ENCODE results near the gene SLC4A1.

SLC4A1 gene

DNA sequence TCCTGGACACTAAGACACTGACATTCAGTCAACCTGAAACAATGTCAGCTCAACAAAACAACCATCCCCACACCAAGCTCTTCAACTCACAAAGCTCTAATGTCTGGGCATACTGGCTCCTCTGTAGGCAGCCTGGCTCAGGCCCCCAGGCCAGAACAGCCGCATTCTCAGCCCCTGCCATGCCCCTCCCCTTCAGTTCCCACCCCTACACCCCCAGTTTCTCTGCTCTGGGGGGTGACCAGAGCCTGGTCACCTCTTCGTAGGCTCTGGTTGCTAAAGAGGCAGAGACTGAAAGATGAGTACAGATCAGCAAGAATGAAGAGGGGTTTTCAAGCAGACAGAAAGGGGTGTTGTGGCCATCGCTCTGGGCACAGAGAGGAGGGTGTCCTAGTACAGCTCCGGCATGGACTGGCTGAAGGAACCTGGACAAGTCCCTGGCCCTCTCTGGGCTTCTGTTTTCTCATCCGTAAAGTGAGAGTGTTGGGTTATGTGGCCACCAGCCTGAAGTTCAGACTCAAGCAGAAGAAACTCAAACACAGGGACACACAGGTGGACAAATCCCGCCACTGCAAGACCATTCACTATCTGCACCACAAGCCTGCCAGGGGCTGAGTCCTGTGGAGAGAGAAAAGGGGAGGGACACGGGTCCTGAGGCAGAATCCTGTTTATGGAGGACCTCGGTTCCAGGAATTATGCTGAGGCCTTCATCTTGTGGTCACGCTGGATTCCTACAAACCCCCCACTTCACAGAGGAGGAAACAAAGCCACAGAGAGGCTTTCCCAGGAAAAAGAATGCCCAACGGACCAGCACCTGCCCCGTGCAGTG lies 987 bp upstream of the SLC4A1 start:
- DNase-seq (ENCODE audit: low read depth) = no peak
- TF ChIP-seq, protein P1, sequence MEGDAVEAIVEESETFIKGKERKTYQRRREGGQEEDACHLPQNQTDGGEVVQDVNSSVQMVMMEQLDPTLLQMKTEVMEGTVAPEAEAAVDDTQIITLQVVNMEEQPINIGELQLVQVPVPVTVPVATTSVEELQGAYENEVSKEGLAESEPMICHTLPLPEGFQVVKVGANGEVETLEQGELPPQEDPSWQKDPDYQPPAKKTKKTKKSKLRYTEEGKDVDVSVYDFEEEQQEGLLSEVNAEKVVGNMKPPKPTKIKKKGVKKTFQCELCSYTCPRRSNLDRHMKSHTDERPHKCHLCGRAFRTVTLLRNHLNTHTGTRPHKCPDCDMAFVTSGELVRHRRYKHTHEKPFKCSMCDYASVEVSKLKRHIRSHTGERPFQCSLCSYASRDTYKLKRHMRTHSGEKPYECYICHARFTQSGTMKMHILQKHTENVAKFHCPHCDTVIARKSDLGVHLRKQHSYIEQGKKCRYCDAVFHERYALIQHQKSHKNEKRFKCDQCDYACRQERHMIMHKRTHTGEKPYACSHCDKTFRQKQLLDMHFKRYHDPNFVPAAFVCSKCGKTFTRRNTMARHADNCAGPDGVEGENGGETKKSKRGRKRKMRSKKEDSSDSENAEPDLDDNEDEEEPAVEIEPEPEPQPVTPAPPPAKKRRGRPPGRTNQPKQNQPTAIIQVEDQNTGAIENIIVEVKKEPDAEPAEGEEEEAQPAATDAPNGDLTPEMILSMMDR (IDR thresholded peaks at IDR 0.05; ENCODE audit: control insufficient read depth, extremely low read depth, insufficient read depth) = no peak
- H3K4me3 ChIP-seq (ENCODE audit: low read depth, low read length) = no peak overlapping the region

DNA sequence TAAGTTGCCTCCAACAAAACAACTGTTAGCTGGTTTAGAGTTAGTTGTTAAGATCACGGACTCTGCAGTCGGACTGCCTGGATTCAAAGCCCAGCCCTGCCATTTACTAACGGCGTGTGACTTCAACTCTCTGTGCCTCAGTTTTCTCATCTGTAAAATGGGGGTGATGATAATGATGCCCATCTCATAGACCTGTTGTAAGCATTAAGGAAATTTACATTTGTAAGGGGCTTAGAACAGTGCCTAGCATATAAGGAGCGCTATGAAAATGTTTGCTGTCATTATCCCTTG lies 825 bp downstream of the SLC4A1 start:
- DNase-seq (ENCODE audit: low read depth) = no peak
- TF ChIP-seq, protein P1 (IDR thresholded peaks at IDR 0.05; ENCODE audit: control insufficient read depth, extremely low read depth, insufficient read depth) = no peak

DNA sequence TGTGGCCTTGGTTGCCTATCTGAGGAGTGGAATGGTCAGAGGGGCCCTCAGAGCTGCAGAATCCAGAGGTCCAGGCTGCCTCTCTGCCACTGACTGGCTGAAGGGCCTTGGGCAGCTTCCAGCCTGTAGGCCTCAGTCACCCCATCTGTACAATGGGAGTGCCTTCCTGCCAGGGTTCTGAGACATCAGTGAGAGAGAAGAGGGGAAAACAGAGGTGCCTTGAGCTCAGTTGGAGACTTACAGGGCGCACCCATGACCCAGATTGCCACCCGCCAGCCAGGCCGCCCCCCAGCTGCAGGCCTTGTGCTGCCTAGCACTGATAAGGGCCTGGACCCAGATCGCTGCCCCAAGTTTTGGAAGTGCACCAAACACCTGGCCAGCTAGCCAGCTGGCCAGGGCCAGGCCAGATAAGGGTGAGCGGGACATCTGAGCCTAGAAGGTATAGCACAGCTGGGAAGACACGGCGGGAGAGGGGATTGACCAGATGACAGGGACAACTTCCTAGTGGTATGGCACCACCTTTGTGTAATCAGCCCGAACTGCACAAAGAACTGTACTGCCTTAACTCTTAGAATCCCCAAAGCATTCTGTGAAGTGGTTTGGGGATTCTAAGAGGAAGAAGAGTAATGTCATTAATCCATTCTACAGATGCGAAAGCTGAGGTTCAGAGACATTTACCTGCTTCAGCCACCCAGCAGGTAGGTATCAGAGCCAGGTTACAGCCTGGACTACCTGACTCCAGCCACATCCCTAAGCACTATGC lies 1.4 kb downstream of the SLC4A1 start:
- DNase-seq (ENCODE audit: low read depth) = no peak
- TF ChIP-seq, protein P1 (IDR thresholded peaks at IDR 0.05; ENCODE audit: control insufficient read depth, extremely low read depth, insufficient read depth) = no peak
- H3K4me3 ChIP-seq (ENCODE audit: low read depth, low read length) = no peak overlapping the region

More for the DNA sequence above, 825 bp downstream of the SLC4A1 start:
- H3K4me3 ChIP-seq (ENCODE audit: low read depth, low read length) = no peak overlapping the region

DNA sequence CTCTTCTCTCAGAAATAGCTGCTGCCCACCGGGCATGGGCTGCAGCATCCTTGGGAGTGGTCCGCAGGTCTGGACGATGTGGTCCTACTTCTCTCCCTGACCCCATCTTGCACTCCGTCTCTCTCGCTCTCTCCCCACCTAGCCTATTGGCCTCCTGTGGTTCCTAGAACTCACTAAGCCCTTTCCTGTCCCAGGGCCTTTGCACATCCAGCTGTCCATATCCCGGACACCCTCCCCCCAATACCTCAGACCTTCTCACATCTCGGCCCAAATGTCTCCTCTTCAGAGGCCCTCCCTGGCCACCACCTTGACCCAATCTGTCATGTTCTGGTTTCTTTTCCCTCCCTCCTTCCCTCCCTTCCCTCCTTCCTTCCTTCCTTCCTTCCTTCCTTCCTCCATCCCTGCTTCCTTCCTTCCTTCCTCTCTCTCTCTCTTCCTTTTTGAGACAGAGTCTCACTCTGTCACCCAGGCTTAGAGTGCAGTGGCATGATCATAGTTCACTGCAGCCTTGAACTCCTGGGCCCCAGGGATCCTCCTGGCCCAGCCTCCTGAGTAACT lies 4.5 kb downstream of the SLC4A1 start:
- TF ChIP-seq, protein P1 (IDR thresholded peaks at IDR 0.05; ENCODE audit: control insufficient read depth, extremely low read depth, insufficient read depth) = no peak
- no peak overlapping the region for H3K4me3 ChIP-seq (ENCODE audit: low read depth, low read length)
- no peak for DNase-seq (ENCODE audit: low read depth)

DNA sequence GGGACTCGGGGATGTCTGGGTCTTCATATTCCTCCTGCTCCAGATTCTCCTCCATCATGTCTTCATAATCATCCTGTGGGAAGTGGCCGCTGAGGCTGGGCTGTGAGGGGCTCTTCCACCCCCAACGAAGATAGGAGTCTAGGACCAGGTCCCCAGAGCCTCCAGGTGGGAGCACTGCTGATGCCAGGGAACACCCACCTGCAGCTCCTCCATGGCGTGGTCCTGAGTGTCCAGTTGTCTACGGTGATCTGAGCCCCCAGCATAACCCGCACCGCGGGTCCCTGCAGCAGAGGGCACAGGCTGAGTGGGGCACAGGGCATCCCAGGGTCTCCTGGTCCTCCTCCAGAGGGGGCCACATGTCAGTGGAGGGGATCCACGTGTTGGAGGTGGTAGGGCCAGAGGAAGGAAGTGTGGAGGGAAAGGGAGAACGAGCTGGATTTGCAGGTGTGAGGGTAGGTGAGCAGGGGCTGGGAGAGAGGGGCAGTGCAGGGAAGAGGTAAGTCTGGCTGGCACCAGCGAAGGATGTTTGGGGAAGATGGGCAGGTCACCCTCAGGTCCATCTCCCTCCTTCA lies 5.2 kb downstream of the SLC4A1 start:
- no peak overlapping the region for H3K4me3 ChIP-seq (ENCODE audit: low read depth, low read length)
- TF ChIP-seq, protein P1 (IDR thresholded peaks at IDR 0.05; ENCODE audit: control insufficient read depth, extremely low read depth, insufficient read depth) = no peak
- DNase-seq (ENCODE audit: low read depth) = no peak

DNA sequence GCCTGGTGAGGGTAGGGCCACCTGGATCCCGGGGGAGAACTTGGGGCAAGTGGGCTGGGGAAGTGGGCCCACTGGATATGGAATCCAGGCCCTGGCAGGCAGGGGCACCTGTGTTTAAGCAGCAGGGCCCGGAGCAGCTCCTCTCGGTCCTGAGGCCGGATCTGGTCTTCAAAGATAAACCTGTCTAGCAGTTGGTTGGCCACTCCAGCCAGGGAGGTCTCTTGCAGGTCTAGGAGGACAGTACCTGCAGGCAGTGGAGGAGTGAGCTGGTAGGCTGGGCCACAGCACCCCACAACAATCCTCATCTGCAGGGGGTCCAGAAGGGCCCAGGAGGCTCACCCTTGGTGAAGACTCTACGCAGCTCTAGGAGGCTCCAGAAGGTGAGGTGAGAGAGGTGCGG lies 7.6 kb downstream of the SLC4A1 start:
- H3K4me3 ChIP-seq (ENCODE audit: low read depth, low read length) = no peak overlapping the region
- TF ChIP-seq, protein P1 (IDR thresholded peaks at IDR 0.05; ENCODE audit: control insufficient read depth, extremely low read depth, insufficient read depth) = no peak
- DNase-seq (ENCODE audit: low read depth) = no peak

Data from LNCaP clone FGC (cell line).